Left renal cortex interstitium (tissue), 4 donors: Measurements from ENCODE around the gene SSNA1. TPM values are rescaled to one million over a fixed set of nuclear protein-coding genes. Genes with fewer than 3 reads are reported as not detected.
"Not testable (repeated sequence)": the region's sequence is repeated elsewhere in the genome, so short reads cannot be mapped to it uniquely, and the experiment has no call there.

Experiments used
- DNase-seq, 4 donors: peaks; one replicate each; pipeline ENCODE4 v3.0.0-alpha.2; 2013; ENCODE audit warnings: low read depth in 4 of 4, low spot score in 2 of 4, missing footprints in 1 of 4
- polyA plus RNA-seq, 4 donors: library from polyadenylated mRNA; unstranded; fragments of 120-200 nt; gene quantifications; one replicate each; pipeline ENCODE4 v1.2.1, GENCODE V29; 2013; ENCODE audit not compliant: insufficient read length in 4 of 4

SSNA1 gene
- polyA plus RNA-seq, 4 donors, result 44.5 to 78.1 (median 56.9) TPM

- no peak for DNase-seq
Observed at GRCh38 chr9:137228506-137228967, 40.1 kb downstream of the SSNA1 start.

DNA sequence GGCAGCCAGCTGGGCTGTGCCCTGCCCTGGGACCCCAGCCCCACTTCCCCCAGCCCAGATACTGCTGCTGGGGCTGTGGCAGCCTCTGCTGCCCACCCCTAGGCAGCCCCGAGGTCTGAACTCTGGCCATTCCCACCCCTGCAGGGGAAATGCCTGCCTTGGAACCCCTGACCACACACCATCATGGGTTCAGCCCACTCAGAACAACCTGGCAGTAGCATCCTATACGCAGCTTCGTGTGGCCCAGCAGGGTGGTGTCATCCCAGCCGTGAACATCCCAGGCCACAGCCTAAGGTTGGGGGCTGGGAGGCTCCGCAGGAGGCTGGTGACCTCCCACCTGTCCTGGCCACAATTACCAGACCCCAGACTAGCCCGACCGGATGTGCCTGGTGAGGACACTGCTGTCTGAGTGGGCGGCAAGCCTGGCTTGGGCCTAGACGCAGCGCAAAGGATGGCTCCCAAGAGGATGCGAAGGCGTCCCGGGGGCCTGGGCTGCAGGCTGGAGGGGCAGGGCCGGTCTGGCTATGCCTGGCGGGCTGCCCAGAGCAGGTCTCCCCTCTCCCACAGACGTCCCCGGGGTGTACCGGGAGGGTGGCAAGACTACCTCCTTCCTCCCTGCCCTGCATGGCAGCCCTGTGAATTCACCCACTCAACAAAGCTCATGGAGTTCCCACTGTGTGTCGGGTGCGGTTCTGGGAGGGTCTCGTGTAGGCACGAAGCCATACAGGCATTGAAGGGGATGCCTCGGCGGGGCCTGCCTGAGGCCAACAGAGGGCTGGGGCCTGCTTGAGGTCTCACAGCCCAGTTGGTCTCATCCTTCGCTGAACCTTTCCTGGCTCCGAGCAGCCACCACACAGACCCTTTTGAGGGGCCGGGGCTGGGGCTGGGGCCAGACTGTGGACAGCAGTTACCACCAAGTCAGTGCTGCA is 40.8 kb downstream of the SSNA1 start:
- DNase-seq, result no peak

GRCh38 chr9:137229903-137230704 is 41.6 kb downstream of the SSNA1 start:
- no peak for DNase-seq

- DNase-seq, result no peak
Observed at GRCh38 chr9:137230705-137231371, 42.4 kb downstream of the SSNA1 start, which contains the start of gene SLC34A3. Gene SLC34A3, plus strand, starts transcription at chr9:137230901. Its CDS starts 802 bp downstream, at chr9:137231703.

DNA sequence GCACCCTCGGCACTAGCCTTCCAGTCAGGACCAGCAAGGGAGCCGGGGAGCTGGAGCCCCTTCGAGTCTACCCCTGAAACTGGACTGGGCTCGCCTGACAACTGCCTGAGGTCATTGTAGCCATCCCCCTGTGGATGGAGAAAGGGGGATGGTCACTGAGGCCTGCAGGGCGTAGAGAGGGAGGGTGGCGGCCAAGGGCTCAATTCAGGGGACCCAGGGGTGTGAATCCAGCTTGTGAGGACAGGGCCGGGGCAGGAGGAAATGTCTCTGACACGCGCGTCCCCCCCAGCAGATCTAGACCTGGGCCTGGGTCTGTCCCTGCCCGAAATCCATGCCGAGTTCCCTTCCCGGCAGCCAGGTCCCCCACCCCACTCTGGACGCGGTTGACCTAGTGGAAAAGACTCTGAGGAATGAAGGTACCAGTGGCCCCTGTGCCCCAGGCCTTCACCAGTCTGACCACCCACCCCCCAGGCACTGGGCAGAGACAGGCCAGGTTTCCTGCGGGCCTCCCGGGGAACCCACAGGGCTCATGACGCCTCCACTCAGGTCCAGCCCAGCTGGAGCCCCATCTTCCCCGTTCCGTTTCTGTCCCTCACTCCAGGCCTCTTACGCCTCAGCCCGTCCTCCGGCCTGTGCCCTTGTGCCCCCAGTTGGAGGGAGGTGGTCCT is 43.0 kb downstream of the SSNA1 start:
- DNase-seq, result no peak

- no peak for DNase-seq
Observed at GRCh38 chr9:137232101-137232500, 43.6 kb downstream of the SSNA1 start.

DNA sequence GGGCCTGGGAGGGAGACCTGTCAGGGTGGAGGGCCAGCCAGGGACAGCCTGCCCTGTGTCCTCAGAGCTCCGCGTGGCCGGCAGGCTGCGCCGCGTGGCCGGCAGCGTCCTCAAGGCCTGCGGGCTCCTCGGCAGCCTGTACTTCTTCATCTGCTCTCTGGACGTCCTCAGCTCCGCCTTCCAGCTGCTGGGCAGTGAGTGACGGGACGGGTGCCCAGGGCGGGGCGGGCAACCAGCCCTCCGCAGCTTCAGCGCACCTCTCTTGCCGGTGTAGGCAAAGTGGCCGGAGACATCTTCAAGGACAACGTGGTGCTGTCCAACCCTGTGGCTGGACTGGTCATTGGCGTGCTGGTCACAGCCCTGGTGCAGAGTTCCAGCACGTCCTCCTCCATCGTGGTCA is 44.0 kb downstream of the SSNA1 start:
- no peak for DNase-seq

- no peak for DNase-seq
Observed at GRCh38 chr9:137233143-137233980, 44.9 kb downstream of the SSNA1 start.

- no peak for DNase-seq
Observed at GRCh38 chr9:137234055-137234697, 45.7 kb downstream of the SSNA1 start.

DNA sequence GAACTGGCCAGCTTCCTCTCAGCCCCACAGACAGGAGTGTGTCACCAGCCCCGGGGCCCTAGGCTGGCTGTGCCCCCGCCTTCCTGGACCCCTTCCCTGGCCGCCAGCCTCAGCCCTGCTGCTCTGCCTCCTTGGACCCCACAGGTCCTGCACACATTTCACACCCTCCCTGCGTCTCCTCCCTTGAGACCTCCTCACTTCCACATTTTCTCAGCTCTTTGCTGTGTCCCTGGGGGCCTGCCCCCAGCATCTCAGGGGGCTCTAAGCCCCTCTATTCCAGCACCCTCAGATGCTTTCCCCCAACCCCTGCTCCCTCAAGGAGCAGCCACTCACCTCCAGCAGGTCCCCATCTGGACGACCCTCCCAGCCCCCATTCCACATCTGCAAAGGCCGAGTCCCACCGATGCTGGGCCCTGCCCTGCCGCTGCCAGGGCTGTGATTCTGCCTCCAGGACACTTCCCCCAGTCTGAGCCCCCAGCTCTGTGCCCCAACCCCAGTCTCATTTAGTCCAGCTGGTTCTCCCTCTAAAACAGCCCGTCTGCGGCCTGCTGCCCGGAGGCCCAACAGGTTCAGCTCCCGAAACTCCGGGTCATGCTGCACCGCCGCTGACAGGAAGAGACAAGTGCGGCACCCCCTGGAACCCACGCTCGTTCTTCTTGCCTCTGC is 46.4 kb downstream of the SSNA1 start:
- no peak for DNase-seq

DNA sequence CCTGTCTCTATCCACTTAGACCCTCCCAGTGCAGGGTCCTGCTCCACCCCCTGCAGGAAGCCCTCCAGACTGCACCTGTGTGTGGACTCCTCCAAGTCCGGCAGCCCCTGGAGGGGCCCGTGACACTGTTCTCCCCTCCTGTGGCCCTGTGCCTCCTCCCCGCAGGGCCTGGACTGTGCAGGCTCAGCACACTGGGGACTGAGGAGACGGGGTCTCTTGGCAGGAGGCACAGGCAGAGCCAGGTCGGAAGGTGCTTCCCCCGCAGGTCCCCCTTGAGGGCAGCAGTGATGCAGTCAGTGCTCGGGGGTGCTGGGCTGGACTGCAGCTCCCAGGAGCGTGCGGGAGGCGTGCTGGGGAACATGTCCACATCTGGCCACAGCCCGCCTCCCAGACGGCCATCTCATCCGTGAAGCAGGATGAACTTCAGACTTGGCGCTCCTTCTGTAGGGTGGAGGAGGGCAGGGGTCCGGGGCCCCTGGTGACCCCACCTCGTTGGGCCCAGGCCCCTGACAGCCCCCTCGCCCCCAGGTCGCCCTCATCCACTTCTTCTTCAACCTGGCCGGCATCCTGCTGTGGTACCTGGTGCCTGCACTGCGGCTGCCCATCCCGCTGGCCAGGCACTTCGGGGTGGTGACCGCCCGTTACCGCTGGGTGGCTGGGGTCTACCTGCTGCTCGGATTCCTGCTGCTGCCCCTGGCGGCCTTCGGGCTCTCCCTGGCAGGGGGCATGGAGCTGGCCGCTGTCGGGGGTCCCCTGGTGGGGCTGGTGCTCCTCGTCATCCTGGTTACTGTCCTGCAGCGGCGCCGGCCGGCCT is 47.2 kb downstream of the SSNA1 start:
- no peak for DNase-seq

- DNase-seq, result peak in 1 of 4 donors; percentile 73
Observed at GRCh38 chr9:137236238-137236935, 47.9 kb downstream of the SSNA1 start.

GRCh38 chr9:137236936-137237421 is 48.5 kb downstream of the SSNA1 start:
- no peak for DNase-seq

DNA sequence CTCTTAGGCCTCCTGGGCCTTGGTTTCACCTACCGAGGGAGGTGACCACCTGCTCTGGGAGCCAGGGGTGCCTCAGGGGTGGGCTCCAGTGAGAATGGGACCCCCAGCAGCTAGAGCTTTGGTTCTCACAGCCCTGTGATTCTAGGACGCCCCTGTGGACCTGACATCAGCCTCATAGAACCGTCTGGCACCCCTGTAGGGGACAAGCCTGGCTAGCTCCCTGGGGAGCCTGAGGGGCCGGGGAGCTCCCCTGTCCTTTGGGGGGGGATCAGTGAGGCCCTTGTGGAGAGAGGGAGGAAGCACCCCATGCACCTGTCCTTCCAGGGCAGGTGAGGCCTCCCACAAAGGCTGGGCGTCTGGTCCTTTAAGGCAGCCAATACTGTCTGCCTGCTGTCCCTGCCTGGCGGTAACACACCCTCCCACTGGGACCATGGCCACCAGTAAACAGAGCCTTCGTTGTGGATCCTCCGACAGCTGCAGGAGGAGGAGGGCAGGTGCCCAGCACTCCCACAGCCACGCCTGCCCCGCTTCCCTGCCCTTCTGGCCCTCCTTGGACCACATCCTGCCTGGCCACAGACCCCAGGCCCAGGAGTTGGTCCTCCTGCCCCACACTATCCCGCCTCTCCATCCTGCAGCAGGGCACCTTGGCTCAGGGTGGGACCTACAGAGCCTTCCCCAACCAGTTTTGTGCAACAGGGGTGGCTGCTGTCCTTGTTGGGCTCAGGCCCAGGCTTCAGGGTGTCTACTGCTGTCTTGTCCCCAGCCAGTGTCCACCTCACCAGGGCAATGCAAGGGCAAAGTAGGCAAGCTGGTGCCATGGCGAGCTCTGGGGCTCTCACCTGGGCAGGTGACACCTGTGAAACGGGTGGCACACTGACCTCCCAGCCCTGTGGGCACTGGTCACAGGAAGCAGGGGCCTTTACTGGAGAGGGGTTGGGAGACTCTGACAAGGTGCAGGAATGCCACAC is 49.6 kb downstream of the SSNA1 start:
- no peak for DNase-seq

- not testable (repeated sequence) for DNase-seq
Observed at GRCh38 chr9:137239541-137240200, 51.2 kb downstream of the SSNA1 start.
